SK-N-SH treated with all-trans-retinoic acid at 6 μM for 48 hours (cell line): ENCODE results near the gene SLC38A9.

Experiments used
- ATAC-seq: fragments of 200-7000 bp; cut with Tn5 transposase; 3 replicates; pipeline ENCODE4 v1.9.1; 2020; ENCODE audit warnings: mild to moderate bottlenecking, moderate library complexity
- ARNTL ChIP-seq: fragments of 450-650 bp; formaldehyde crosslinking; IDR thresholded peaks from 2 replicates; pipeline ENCODE4 v1.5.0; 2020; ENCODE audit warnings: low read depth, mild to moderate bottlenecking, moderate library complexity, borderline replicate concordance
- BACH2 ChIP-seq: fragments of 250-450 bp; sonication (Bioruptor Pico); IDR thresholded peaks from 2 replicates; pipeline ENCODE4 v1.9.0; 2021; ENCODE audit warnings: mild to moderate bottlenecking, borderline replicate concordance
- CREB5 ChIP-seq: fragments of 250-450 bp; sonication (Bioruptor Pico); IDR thresholded peaks from 2 replicates; pipeline ENCODE4 v1.5.1; 2020; ENCODE audit warnings: low read depth, mild to moderate bottlenecking, moderate library complexity
- CSRNP3 ChIP-seq: fragments of 250-450 bp; sonication (Bioruptor Pico); IDR thresholded peaks from 2 replicates; pipeline ENCODE4 v1.5.1; 2021; ENCODE audit warnings: mild to moderate bottlenecking, moderate library complexity
- ESRRG ChIP-seq: fragments of 250-450 bp; sonication (Bioruptor Pico); IDR thresholded peaks from 2 replicates; pipeline ENCODE4 v1.6.1; 2021; ENCODE audit warnings: mild to moderate bottlenecking
- GLIS3 ChIP-seq: fragments of 250-450 bp; sonication (Bioruptor Pico); IDR thresholded peaks from 2 replicates; pipeline ENCODE4 v1.5.0; 2020; ENCODE audit warnings: mild to moderate bottlenecking, moderate library complexity
- ISL1 ChIP-seq: fragments of 250-450 bp; sonication (Bioruptor Pico); IDR thresholded peaks from 2 replicates; pipeline ENCODE4 v2.1.2; 2022; ENCODE audit warnings: mild to moderate bottlenecking, moderate library complexity
- OSR1 ChIP-seq: fragments of 250-450 bp; sonication (Bioruptor Pico); IDR thresholded peaks from 2 replicates; pipeline ENCODE4 v1.8.0; 2022; ENCODE audit warnings: moderate library complexity, mild to moderate bottlenecking, inconsistent platforms
- PATZ1 ChIP-seq: fragments of 250-450 bp; sonication (Bioruptor Pico); IDR thresholded peaks from 2 replicates; pipeline ENCODE4 v1.8.0; 2020; ENCODE audit warnings: mild to moderate bottlenecking, moderate library complexity, borderline replicate concordance
- POU6F1 ChIP-seq: fragments of 250-450 bp; sonication (Bioruptor Pico); IDR thresholded peaks from 2 replicates; pipeline ENCODE4 v1.8.0; 2021; ENCODE audit warnings: low read depth, mild to moderate bottlenecking, moderate library complexity, borderline replicate concordance
- PPARA ChIP-seq: fragments of 250-450 bp; sonication (Bioruptor Pico); IDR thresholded peaks from 2 replicates; pipeline ENCODE4 v1.5.0; 2020; ENCODE audit warnings: mild to moderate bottlenecking, borderline replicate concordance
- RARB ChIP-seq: fragments of 250-450 bp; sonication (Bioruptor Pico); IDR thresholded peaks from 2 replicates; pipeline ENCODE4 v1.8.0; 2021; ENCODE audit warnings: mild to moderate bottlenecking, moderate library complexity
- SNAI2 ChIP-seq: fragments of 250-450 bp; sonication (Bioruptor Pico); IDR thresholded peaks from 2 replicates; pipeline ENCODE4 v1.5.0; 2020; ENCODE audit warnings: mild to moderate bottlenecking, moderate library complexity
- TCF4 ChIP-seq: fragments of 250-450 bp; sonication (Bioruptor Pico); IDR thresholded peaks from 2 replicates; pipeline ENCODE4 v1.8.0; 2021; ENCODE audit warnings: mild to moderate bottlenecking, moderate library complexity, borderline replicate concordance
- TOX ChIP-seq: fragments of 250-450 bp; sonication (Bioruptor Pico); IDR thresholded peaks from 2 replicates; pipeline ENCODE4 v1.8.0; 2021; ENCODE audit warnings: mild to moderate bottlenecking, moderate library complexity, borderline replicate concordance
- TSHZ2 ChIP-seq: fragments of 250-450 bp; sonication (Bioruptor Pico); IDR thresholded peaks from 2 replicates; pipeline ENCODE4 v1.5.0; 2020; ENCODE audit warnings: mild to moderate bottlenecking, moderate library complexity
- ZC3H10 ChIP-seq: fragments of 250-450 bp; sonication (Bioruptor Pico); IDR thresholded peaks from 2 replicates; pipeline ENCODE4 v1.5.1; 2021; ENCODE audit warnings: mild to moderate bottlenecking, moderate library complexity
- ZFP3 ChIP-seq: fragments of 250-450 bp; sonication (Bioruptor Pico); IDR thresholded peaks from 2 replicates; pipeline ENCODE4 v1.5.0; 2020; ENCODE audit warnings: mild to moderate bottlenecking, moderate library complexity
- ZFP30 ChIP-seq: fragments of 450-650 bp; formaldehyde crosslinking; IDR thresholded peaks from 2 replicates; pipeline ENCODE4 v1.5.0; 2022; ENCODE audit warnings: mild to moderate bottlenecking, moderate library complexity
- ZNF565 ChIP-seq: fragments of 450-650 bp; formaldehyde crosslinking; conservative IDR thresholded peaks from 2 replicates; pipeline ENCODE4 v1.5.0; 2020; ENCODE audit warnings: low read depth, mild to moderate bottlenecking, moderate library complexity
- ZNF70 ChIP-seq: fragments of 450-650 bp; formaldehyde crosslinking; IDR thresholded peaks from 2 replicates; pipeline ENCODE4 v1.5.0; 2020; ENCODE audit warnings: mild to moderate bottlenecking, moderate library complexity
- ZNF8 ChIP-seq: fragments of 450-650 bp; formaldehyde crosslinking; IDR thresholded peaks from 2 replicates; pipeline ENCODE4 v1.5.0; 2020; ENCODE audit warnings: mild to moderate bottlenecking, moderate library complexity

The SLC38A9 gene

GRCh38 chr5:55625913-55626312 lies 86.2 kb downstream of the SLC38A9 start:
- ATAC-seq: no peak
- TF ChIP-seq ZNF8 (no peak), ESRRG (CRISPR knock-in tag) (no peak), SNAI2 (CRISPR knock-in tag) (no peak), ARNTL (CRISPR knock-in tag) (no peak), BACH2 (CRISPR knock-in tag) (no peak), CSRNP3 (no peak)

- ATAC-seq: no peak
- TF ChIP-seq PPARA (CRISPR knock-in tag) (no peak), ISL1 (CRISPR knock-in tag) (no peak), TOX (CRISPR knock-in tag) (no peak), GLIS3 (CRISPR knock-in tag) (no peak), ZNF565 (CRISPR knock-in tag) (no peak), ZNF8 (no peak), RARB (CRISPR knock-in tag) (no peak), CREB5 (no peak), ZFP30 (CRISPR knock-in tag) (no peak), SNAI2 (CRISPR knock-in tag) (no peak), ZC3H10 (CRISPR knock-in tag) (no peak), BACH2 (CRISPR knock-in tag) (no peak)
Observed at GRCh38 chr5:55625589-55625909, 86.6 kb downstream of the SLC38A9 start.

- no peak for ATAC-seq
- TF ChIP-seq ESRRG (CRISPR knock-in tag) (no peak), TCF4 (no peak), PPARA (CRISPR knock-in tag) (no peak), ZNF8 (no peak), TOX (CRISPR knock-in tag) (no peak), POU6F1 (CRISPR knock-in tag) (no peak), SNAI2 (CRISPR knock-in tag) (no peak), ZFP3 (CRISPR knock-in tag) (no peak), PATZ1 (CRISPR knock-in tag) (no peak), ARNTL (CRISPR knock-in tag) (no peak), CREB5 (no peak), ZFP30 (CRISPR knock-in tag) (no peak), ZNF70 (no peak), TSHZ2 (CRISPR knock-in tag) (no peak), OSR1 (no peak), ZNF565 (CRISPR knock-in tag) (no peak)
Observed at GRCh38 chr5:55624841-55625588, 87.1 kb downstream of the SLC38A9 start.
